Osteoblast (primary cell): ENCODE measurements around the gene UFM1. TPM values are rescaled to one million over a fixed set of nuclear protein-coding genes. Genes with fewer than 3 reads are reported as not detected.
"Not testable (repeated sequence)": the region's sequence is repeated elsewhere in the genome, so short reads cannot be mapped to it uniquely, and the experiment has no call there.

Experiments used
- DNase-seq: peaks from one replicate; pipeline ENCODE4 v3.0.0; 2011; ENCODE audit warnings: low spot score, mixed read lengths; ENCODE audit not compliant: insufficient read length; ENCODE audit errors: missing footprints
- H2AFZ ChIP-seq: 2 replicates; pipeline ENCODE4 v1.6.0; 2011; ENCODE audit warnings: mild to moderate bottlenecking, low read length
- H3K27ac ChIP-seq: 2 replicates; pipeline ENCODE4 v1.5.1; 2011; ENCODE audit warnings: mild to moderate bottlenecking, low read depth, low read length, moderate library complexity
- H3K27me3 ChIP-seq: 2 replicates; pipeline ENCODE4 v1.6.0; 2012; ENCODE audit warnings: mild to moderate bottlenecking, control low read depth, inconsistent platforms, low read length, moderate library complexity; ENCODE audit not compliant: insufficient read depth
- H3K36me3 ChIP-seq: 2 replicates; pipeline ENCODE4 v1.5.1; 2011; ENCODE audit warnings: mild to moderate bottlenecking, low read length, control low read depth, moderate library complexity; ENCODE audit not compliant: insufficient read depth
- H3K4me1 ChIP-seq: 2 replicates; pipeline ENCODE4 v1.5.1; 2011; ENCODE audit warnings: mild to moderate bottlenecking, low read length, control low read depth, moderate library complexity; ENCODE audit not compliant: insufficient read depth
- H3K4me2 ChIP-seq: 2 replicates; pipeline ENCODE4 v1.6.0; 2011; ENCODE audit warnings: mild to moderate bottlenecking, low read length; ENCODE audit not compliant: insufficient read depth
- H3K4me3 ChIP-seq: fragments of 200-600 bp; sonication (generic); 3 replicates; pipeline ENCODE4 v1.5.1; 2012; ENCODE audit warnings: mild to moderate bottlenecking, low read length, inconsistent platforms; ENCODE audit not compliant: insufficient read depth
- H3K79me2 ChIP-seq: 2 replicates; pipeline ENCODE4 v1.6.0; 2012; ENCODE audit warnings: mild to moderate bottlenecking, low read length, control low read depth, inconsistent platforms; ENCODE audit not compliant: insufficient read depth
- H3K9me3 ChIP-seq: 2 replicates; pipeline ENCODE4 v1.5.1; 2011; ENCODE audit warnings: low read depth, low read length, control low read depth
- H4K20me1 ChIP-seq: 2 replicates; pipeline ENCODE4 v1.6.0; 2012; ENCODE audit warnings: mild to moderate bottlenecking, low read length, control low read depth; ENCODE audit not compliant: insufficient read depth
- CTCF ChIP-seq: IDR thresholded peaks from 2 replicates; pipeline ENCODE4 v1.5.1; 2011; ENCODE audit warnings: mild to moderate bottlenecking, low read depth, low read length, moderate library complexity; ENCODE audit errors: extremely low read depth
- total RNA-seq: library from RNA; depleted of rRNA; stranded (reverse); fragments of >200 nt; gene quantifications from 2 replicates; pipeline ENCODE4 v1.2.3, GENCODE V29; 2012

UFM1 gene
- total RNA-seq, 1 donor = 110 TPM

DNA sequence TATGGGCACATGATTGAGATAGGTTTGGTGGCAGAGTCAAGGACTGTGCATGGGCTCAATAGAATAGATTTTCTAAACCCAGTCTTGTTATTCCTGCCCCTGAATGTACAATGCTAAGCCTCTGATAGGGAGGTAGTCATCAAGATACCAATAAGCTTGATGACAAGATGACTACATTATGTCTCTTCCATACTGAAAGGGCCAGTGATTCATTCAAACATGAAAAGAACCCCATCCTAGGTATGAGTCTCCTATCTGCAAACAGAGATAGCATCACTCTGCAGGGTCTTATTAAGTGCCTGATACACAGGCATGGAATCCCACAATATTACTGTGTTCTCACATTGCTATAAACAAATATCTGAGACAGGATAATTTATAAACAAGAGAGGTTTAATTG lies 40.3 kb upstream of the UFM1 start:
- no peaks in the 10 kb centered on the region for H4K20me1 ChIP-seq
- H3K27ac ChIP-seq = no peak overlapping the region
- H3K4me1 ChIP-seq = no peaks in the 10 kb centered on the region
- no peak overlapping the region for H3K4me2 ChIP-seq
- no peak for DNase-seq
- no peak for TF ChIP-seq CTCF
- H3K9me3 ChIP-seq = no peaks in the 10 kb centered on the region
- no peaks in the 10 kb centered on the region for H3K79me2 ChIP-seq
- no peak overlapping the region for H3K4me3 ChIP-seq
- no peak overlapping the region for H2AFZ ChIP-seq
- H3K27me3 ChIP-seq = no peaks in the 10 kb centered on the region
- no peaks in the 10 kb centered on the region for H3K36me3 ChIP-seq

- not testable (repeated sequence) for H3K79me2 ChIP-seq, H3K4me3 ChIP-seq, H3K4me2 ChIP-seq, H3K9me3 ChIP-seq, H4K20me1 ChIP-seq, H3K27ac ChIP-seq, H3K27me3 ChIP-seq, H2AFZ ChIP-seq, DNase-seq, H3K4me1 ChIP-seq, H3K36me3 ChIP-seq
Measured at GRCh38 chr13:38311175-38311574, 38.5 kb upstream of the UFM1 start.

- H3K4me2 ChIP-seq = no peak overlapping the region
- no peaks in the 10 kb centered on the region for H3K36me3 ChIP-seq
- H3K27ac ChIP-seq = no peak overlapping the region
- H3K4me3 ChIP-seq = no peak overlapping the region
- no peaks in the 10 kb centered on the region for H3K9me3 ChIP-seq
- H3K79me2 ChIP-seq = no peaks in the 10 kb centered on the region
- H2AFZ ChIP-seq = no peak overlapping the region
- H3K27me3 ChIP-seq = no peaks in the 10 kb centered on the region
- no peaks in the 10 kb centered on the region for H4K20me1 ChIP-seq
- no peaks in the 10 kb centered on the region for H3K4me1 ChIP-seq
- TF ChIP-seq CTCF = no peak
- no peak for DNase-seq
Measured at GRCh38 chr13:38316129-38316528, 33.5 kb upstream of the UFM1 start.

DNA sequence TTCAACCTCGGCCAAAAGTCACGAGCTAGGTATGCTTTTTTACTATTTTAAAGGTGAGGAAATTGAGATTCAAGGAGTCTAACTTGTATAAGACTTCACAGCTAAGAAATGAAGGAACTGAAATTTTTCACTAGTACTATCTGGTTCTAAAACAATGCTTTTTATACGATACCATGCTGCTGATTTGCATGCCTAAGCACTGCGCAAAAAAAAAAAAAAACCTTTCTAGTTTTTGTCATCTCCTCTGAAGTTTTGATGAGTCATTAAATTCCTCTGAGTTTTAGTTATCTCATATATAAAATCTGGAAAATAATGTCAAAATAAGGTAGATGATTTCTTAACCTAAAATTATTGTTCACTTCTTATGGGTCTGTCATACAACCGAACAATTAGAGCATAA lies 28.0 kb upstream of the UFM1 start:
- Histone ChIP-seq H3K4me2 (no peak overlapping the region), H2AFZ (no peak overlapping the region), H3K9me3 (no peaks in the 10 kb centered on the region), H3K79me2 (no peaks in the 10 kb centered on the region), H3K4me1 (no peaks in the 10 kb centered on the region), H4K20me1 (no peaks in the 10 kb centered on the region), H3K27ac (no peak overlapping the region), H3K27me3 (no peaks in the 10 kb centered on the region), H3K36me3 (no peaks in the 10 kb centered on the region), H3K4me3 (no peak overlapping the region)
- TF ChIP-seq CTCF = no peak
- no peak for DNase-seq

DNA sequence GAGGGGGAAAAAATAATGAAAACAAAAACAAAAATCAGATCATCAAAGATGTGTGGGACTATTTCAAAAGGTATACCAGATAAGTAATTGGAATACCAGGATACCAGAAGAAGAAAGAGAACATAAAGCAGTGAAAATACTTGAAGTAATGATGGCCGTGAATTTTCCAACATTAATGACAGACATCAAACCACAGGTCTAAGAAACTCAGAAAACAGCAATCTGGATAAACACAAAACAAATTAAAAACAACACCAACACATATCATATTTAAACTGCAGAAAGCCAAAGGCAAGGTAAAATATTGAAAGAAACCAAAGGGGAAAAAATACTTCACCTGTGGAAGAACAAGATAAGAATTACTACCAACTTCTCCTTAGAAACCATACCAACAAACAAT lies 24.2 kb upstream of the UFM1 start:
- Histone ChIP-seq H3K27me3 (no peaks in the 10 kb centered on the region), H3K4me3 (no peak overlapping the region)

More for the DNA sequence above, 24.2 kb upstream of the UFM1 start:
- Histone ChIP-seq H3K4me2 (no peak overlapping the region), H3K36me3 (no peaks in the 10 kb centered on the region), H3K27ac (no peak overlapping the region), H3K9me3 (no peaks in the 10 kb centered on the region), H3K79me2 (no peaks in the 10 kb centered on the region), H2AFZ (no peak overlapping the region), H3K4me1 (no peaks in the 10 kb centered on the region), H4K20me1 (no peaks in the 10 kb centered on the region)
- DNase-seq = no peak
- no peak for TF ChIP-seq CTCF
